ENCODE data around the gene MDM4.

The MDM4 gene

GRCh38 chr1:204602871-204603542, 86.8 kb downstream of the MDM4 start:
- DNase-seq (ENCODE audit: low read depth in 4 of 4, low spot score in 1 of 4) = no peak

GRCh38 chr1:204605791-204606190, 89.6 kb downstream of the MDM4 start:
- no peak for DNase-seq (ENCODE audit: low read depth in 4 of 4, low spot score in 1 of 4)

Measured in stimulated activated CD4-positive, alpha-beta T cell treated with anti-CD3 and anti-CD28 coated beads, Interleukin-1b, Interleukin-23, amount 100 ng/mL, for 24 hours (primary cell).